ENCODE results near the gene GEMIN5. TPM values are rescaled to one million over a fixed set of nuclear protein-coding genes. Genes with fewer than 3 reads are reported as not detected.

GEMIN5 gene
- total RNA-seq, 1 experiment from 2014 or later = 29.5 TPM

GRCh38 chr5:154943527-154943926 lies 5.5 kb upstream of the GEMIN5 start:
- DNase-seq (ENCODE audit: low read depth, low spot score) (no peak), ATAC-seq (no peak)
- ChIA-PET POLR2A (no interaction called here), CTCF (interaction anchor here (0.6 kb wide), 1 partner anchor 12 kb away, joined by 7 read pairs; no protein-coding TSS in a partner anchor)
- Histone ChIP-seq H3K4me3 (ENCODE audit: low read depth in 2 of 2, low read length in 2 of 2) (no peak overlapping the region), H3K4me1 (ENCODE audit: control insufficient read depth, insufficient read depth, low read length) (peaks cover 15% of the 10 kb centered on the region), H3K27ac (ENCODE audit: low read length) (no peak overlapping the region), H3K36me3 (ENCODE audit: control insufficient read depth, insufficient read depth, low read length) (peaks cover 3% of the 10 kb centered on the region; the same call in 1 of the 2 replicates), H3K9me3 (ENCODE audit: control insufficient read depth, insufficient read depth, low read depth, low read length) (no peaks in the 10 kb centered on the region), H3K27me3 (ENCODE audit: control insufficient read depth, insufficient read depth, low read length) (no peaks in the 10 kb centered on the region)
- intact Hi-C loops (cut with micrococcal nuclease; ENCODE audit: unreplicated experiment) = no loop called here
- no TSS peak for BruUV-seq (replicated peaks)
- no peak for TF ChIP-seq TCF7L2 (IDR thresholded peaks at IDR 0.05; ENCODE audit: low read depth, low read length)
- no peak for TF ChIP-seq CTCF (IDR thresholded peaks at IDR 0.05)
- no peak for TF ChIP-seq SIN3A (IDR thresholded peaks at IDR 0.05; ENCODE audit: borderline replicate concordance, insufficient read depth, low read depth, low read length)
- TF ChIP-seq POLR2AphosphoS5 (IDR thresholded peaks at IDR 0.05; ENCODE audit: low read depth, low read length) = no peak
- TF ChIP-seq REST (IDR thresholded peaks at IDR 0.05; ENCODE audit: insufficient read depth in 1 of 2, low read depth in 2 of 2, low read length in 1 of 2) = no peak
- in situ Hi-C loops (cut with HindIII; ENCODE audit: low pct_unique_long_range_greater_than_20kb, low sequenced_read_pairs) = no loop called here

GRCh38 chr5:154940772-154941620 lies 3.0 kb upstream of the GEMIN5 start, which contains the start of gene MRPL22:
MRPL22 (plus strand) TSS chr5:154941073; CDS start chr5:154941111, 38 bp downstream.
- TF ChIP-seq CTCF (IDR thresholded peaks at IDR 0.05) = no peak
- no peak for TF ChIP-seq REST (IDR thresholded peaks at IDR 0.05; ENCODE audit: insufficient read depth in 1 of 2, low read depth in 2 of 2, low read length in 1 of 2)
- TF ChIP-seq SIN3A (IDR thresholded peaks at IDR 0.05; ENCODE audit: borderline replicate concordance, insufficient read depth, low read depth, low read length) = 0 out of 2 replicates have a peak, but pooled peaks have one; percentile 68
- TF ChIP-seq TCF7L2 (IDR thresholded peaks at IDR 0.05; ENCODE audit: low read depth, low read length) = 0 out of 2 replicates have a peak, but pooled peaks have one; percentile 29
- TF ChIP-seq POLR2AphosphoS5 (IDR thresholded peaks at IDR 0.05; ENCODE audit: low read depth, low read length) = peak; percentile 93
- peaks cover 22% of the 10 kb centered on the region for H3K4me1 ChIP-seq (ENCODE audit: control insufficient read depth, insufficient read depth, low read length)
- no peaks in the 10 kb centered on the region for H3K9me3 ChIP-seq (ENCODE audit: control insufficient read depth, insufficient read depth, low read depth, low read length)
- no peaks in the 10 kb centered on the region for H3K27me3 ChIP-seq (ENCODE audit: control insufficient read depth, insufficient read depth, low read length)
- DNase-seq (ENCODE audit: low read depth, low spot score) (peak; percentile 84), ATAC-seq (peak; percentile 72)
- peak within 1 kb of the TSS; percentile 95 for H3K27ac ChIP-seq (ENCODE audit: low read length)
- CTCF ChIA-PET = no interaction called here
- intact Hi-C loops (cut with micrococcal nuclease; ENCODE audit: unreplicated experiment) = no loop called here
- peak within 1 kb of the TSS; percentile 94 to 95 for H3K4me3 ChIP-seq (ENCODE audit: low read depth in 2 of 2, low read length in 2 of 2)
- BruUV-seq (replicated peaks) = TSS peak; percentile 75
- POLR2A ChIA-PET = no interaction called here
- peaks cover 3% of the 10 kb centered on the region; the same call in 1 of the 2 replicates for H3K36me3 ChIP-seq (ENCODE audit: control insufficient read depth, insufficient read depth, low read length)
- in situ Hi-C loops (cut with HindIII; ENCODE audit: low pct_unique_long_range_greater_than_20kb, low sequenced_read_pairs) = no loop called here

All from Panc1 (cell line).